K562 (cell line): ENCODE measurements around the gene HMX2. TPM values are rescaled to one million over a fixed set of nuclear protein-coding genes. Genes with fewer than 3 reads are reported as not detected.

Source experiments
- ATAC-seq: fragments of 200-7000 bp; cut with Tn5 transposase; 3 replicates; pipeline ENCODE4 v1.9.1; 2020; ENCODE audit warnings: moderate library complexity
- BruUV-seq: library from RNA; stranded (reverse); fragments of 400-500 nt; replicated peaks from 2 replicates; lab custom pipeline; 2021; lab: Mats Ljungman, UMichigan
- CTCF ChIA-PET: fragments of 300-600 bp; formaldehyde crosslinking; extraction: SDS; loops from one replicate; lab custom pipeline; 2021; ENCODE audit warnings: low intra/inter-chr PET ratio; lab: Yijun Ruan, JAX
- POLR2A ChIA-PET: fragments of 300-600, 350-650 bp; sonication (Branson Sonifier 250); formaldehyde crosslinking; extraction: SDS; loops from one replicate; lab custom pipeline; 2021; ENCODE audit warnings: antibody characterized with exemption, inconsistent platforms; lab: Yijun Ruan, JAX
- DNase-seq, 4 experiments: peaks; one replicate each; pipeline versions ENCODE4 v3.0.0 to v3.0.0-alpha.2; 2011 to 2018; ENCODE audit warnings: low spot score in 3 of 4, mixed read lengths in 3 of 4; ENCODE audit errors: extremely low read depth in 1 of 4
- FAIRE-seq: peaks from 2 replicates; lab custom pipeline; 2011; peaks lifted over from hg19 to GRCh38; lab: Jason Lieb, UNC
- H2AFZ ChIP-seq: 2 replicates; pipeline ENCODE4 v1.6.0; 2011; ENCODE audit warnings: low read depth, low read length, control low read depth, inconsistent platforms
- H3K27ac ChIP-seq: fragments of 200-600 bp; 3 replicates; pipeline ENCODE4 v1.8.0; 2011; ENCODE audit warnings: low read depth, mild to moderate bottlenecking, control low read depth, inconsistent platforms, low read length, moderate library complexity, mixed read lengths; ENCODE audit errors: extremely low read depth
- H3K27me3 ChIP-seq, 2 experiments: fragments of 300-600 bp in 1 of 2; 2 replicates in 1 of 2; 3 replicates in 1 of 2; pipeline versions ENCODE4 v1.6.0 to v1.8.0; 2011; ENCODE audit warnings: inconsistent platforms in 2 of 2, low read length in 2 of 2, mild to moderate bottlenecking in 1 of 2, mixed read lengths in 1 of 2, moderate library complexity in 1 of 2; ENCODE audit not compliant: control insufficient read depth in 2 of 2, insufficient read depth in 2 of 2
- H3K36me3 ChIP-seq: fragments of 300-600 bp; 3 replicates; pipeline ENCODE4 v1.8.0; 2011; ENCODE audit warnings: mild to moderate bottlenecking, low read length, inconsistent platforms; ENCODE audit not compliant: control insufficient read depth, insufficient read depth
- H3K4me1 ChIP-seq, 2 experiments: fragments of 200-600 bp in 1 of 2; replicated peaks in 1 of 2; 2 replicates in 1 of 2; 3 replicates in 1 of 2; pipeline versions ENCODE4 v1.5.1 to v1.8.0; 2011; ENCODE audit warnings: inconsistent platforms in 2 of 2, low read length in 2 of 2, mild to moderate bottlenecking in 1 of 2, mixed read lengths in 1 of 2, moderate library complexity in 1 of 2; ENCODE audit not compliant: control insufficient read depth in 2 of 2, insufficient read depth in 2 of 2
- H3K4me2 ChIP-seq: 2 replicates; pipeline ENCODE4 v1.6.1; 2011; ENCODE audit warnings: low read length, control low read depth, inconsistent platforms, mixed read lengths; ENCODE audit not compliant: insufficient read depth
- H3K4me3 ChIP-seq: fragments of 200-600 bp; sonication (generic), shearing (Covaris generic); 2 replicates; pipeline ENCODE4 v1.5.1; 2016; ENCODE audit warnings: control low read depth, inconsistent platforms
- H3K79me2 ChIP-seq: fragments of 200-600 bp; 3 replicates; pipeline ENCODE4 v1.8.0; 2011; ENCODE audit warnings: low read length, inconsistent platforms; ENCODE audit not compliant: control insufficient read depth, insufficient read depth
- H3K9ac ChIP-seq, 2 experiments: 2 replicates each; pipeline versions ENCODE4 v1.6.0 to v1.6.1; 2011; ENCODE audit warnings: low read depth in 2 of 2, low read length in 2 of 2, control low read depth in 1 of 2, inconsistent platforms in 1 of 2, mild to moderate bottlenecking in 1 of 2, mixed read lengths in 1 of 2; ENCODE audit not compliant: insufficient read depth in 1 of 2
- H3K9me1 ChIP-seq: one replicate; pipeline ENCODE4 v1.6.0; 2011; ENCODE audit warnings: inconsistent platforms, mild to moderate bottlenecking, low read length, moderate library complexity; ENCODE audit not compliant: control insufficient read depth, insufficient read depth
- H3K9me3 ChIP-seq: replicated peaks from 2 replicates; pipeline ENCODE4 v1.5.1; 2011; ENCODE audit warnings: low read depth, low read length, inconsistent platforms; ENCODE audit not compliant: control insufficient read depth, insufficient read depth
- H4K20me1 ChIP-seq: replicated peaks from 2 replicates; pipeline ENCODE4 v1.6.1; 2011; ENCODE audit warnings: low read length, inconsistent platforms, mixed read lengths; ENCODE audit not compliant: control insufficient read depth, insufficient read depth
- EWSR1 ChIP-seq: fragments of 450-650 bp; IDR thresholded peaks from 2 replicates; pipeline ENCODE4 v1.6.1; 2018; ENCODE audit warnings: borderline replicate concordance, mild to moderate bottlenecking, low read depth, moderate library complexity; ENCODE audit not compliant: partially characterized antibody
- FIP1L1 ChIP-seq: fragments of 200-400 bp; formaldehyde crosslinking; IDR thresholded peaks from 2 replicates; pipeline ENCODE4 v1.6.1; 2018; ENCODE audit warnings: mild to moderate bottlenecking, low read depth, low read length; ENCODE audit not compliant: poor library complexity, severe bottlenecking
- MEF2A ChIP-seq: IDR thresholded peaks from 2 replicates; pipeline ENCODE4 v1.6.1; 2011; ENCODE audit warnings: low read depth, mild to moderate bottlenecking, low read length, moderate library complexity; ENCODE audit not compliant: control insufficient read depth
- PHF21A ChIP-seq: fragments of 450-650 bp; IDR thresholded peaks from 2 replicates; pipeline ENCODE4 v1.6.1; 2017; ENCODE audit warnings: low read depth, borderline replicate concordance
- POLR2AphosphoS2 ChIP-seq: IDR thresholded peaks from 2 replicates; pipeline ENCODE4 v1.6.1; 2012; ENCODE audit warnings: low read length, improper control_type of control experiment
- POLR3G ChIP-seq: IDR thresholded peaks from 2 replicates; pipeline ENCODE4 v1.6.1; 2011; ENCODE audit not compliant: insufficient read length, insufficient replicate concordance; ENCODE audit errors: extremely low read depth
- PRMT5 ChIP-seq: sonication (generic); formaldehyde crosslinking; IDR thresholded peaks from 2 replicates; pipeline ENCODE4 v1.5.0; 2020; ENCODE audit warnings: missing genetic modification reagents
- RBM22 ChIP-seq: fragments of 200-400 bp; formaldehyde crosslinking; IDR thresholded peaks from 2 replicates; pipeline ENCODE4 v1.6.1; 2018; ENCODE audit warnings: low read length, low read depth; ENCODE audit not compliant: poor library complexity, severe bottlenecking
- RREB1 ChIP-seq: fragments of 250-450 bp; sonication (Bioruptor Pico); IDR thresholded peaks from 2 replicates; pipeline ENCODE4 v1.4.0; 2020
- SRF ChIP-seq, 2 experiments: fragments of 250-450, 450-650 bp in 1 of 2; sonication (Bioruptor Pico) in 1 of 2; sonication (generic) in 1 of 2; formaldehyde crosslinking; IDR thresholded peaks; 2 replicates each; pipeline versions ENCODE4 v1.5.0 to v1.5.1; 2020 to 2022; ENCODE audit warnings: mild to moderate bottlenecking in 1 of 2, missing genetic modification reagents in 1 of 2
- TAF1 ChIP-seq: IDR thresholded peaks from 2 replicates; pipeline ENCODE4 v1.6.1; 2011; ENCODE audit warnings: mild to moderate bottlenecking, low read length, moderate library complexity; ENCODE audit not compliant: insufficient read depth, control insufficient read depth, severe bottlenecking; ENCODE audit errors: extremely low read depth
- TCFL5 ChIP-seq: fragments of 250-450 bp; sonication (Bioruptor Pico); conservative IDR thresholded peaks from 2 replicates; pipeline ENCODE4 v1.6.1; 2021; ENCODE audit warnings: mild to moderate bottlenecking, moderate library complexity, matching md5 sums
- ZBTB7A ChIP-seq: IDR thresholded peaks from 2 replicates; pipeline ENCODE4 v1.6.1; 2011; ENCODE audit warnings: low read depth, mild to moderate bottlenecking, low read length, moderate library complexity, borderline replicate concordance; ENCODE audit not compliant: control insufficient read depth
- ZNF282 ChIP-seq: sonication (generic); formaldehyde crosslinking; IDR thresholded peaks from 2 replicates; pipeline ENCODE4 v1.8.1; 2023; ENCODE audit warnings: missing genetic modification reagents
- ZNF766 ChIP-seq: fragments of 200-800 bp; sonication (Bioruptor generic); conservative IDR thresholded peaks from 2 replicates; pipeline ENCODE4 v1.6.1; 2016; ENCODE audit warnings: missing genetic modification characterization, missing compliant biosample characterization
- WGBS: fragments of 100-300 bp; shearing (Covaris generic); methylation state at CpG from one replicate; pipeline ENCODE4 v1.1.6; 2016; ENCODE audit warnings: low coverage, mixed read lengths; ENCODE audit not compliant: insufficient coverage; ENCODE audit errors: missing lambda C conversion rate; 5-methylcytosine and 5-hydroxymethylcytosine counted together
- in situ Hi-C: fragments of 300-500 bp; cut with MboI; formaldehyde crosslinking; loops from 4 replicates; pipeline ENCODE4 v1.15.0; 2018; ENCODE audit warnings: inconsistent platforms, mixed read lengths
- intact Hi-C: fragments of 100-400 bp; cut with micrococcal nuclease; formaldehyde crosslinking; loops from 2 replicates; pipeline ENCODE4 v1.14.2; 2022
- polyA plus RNA-seq, 8 experiments: library from polyadenylated mRNA; depleted of rRNA in 4 of 8; stranded (reverse) in 5 of 8; unstranded in 3 of 8; fragments of >200 nt; fragmentation: Nextera tagmentation in 2 of 8; fragmentation: Illumina TruSeq in 1 of 8; extraction: Ambion mirVana in 2 of 8; extraction: Trizol in 1 of 8; gene quantifications; 2 replicates each; pipeline versions ENCODE4 v1.2.1 to v1.2.3, GENCODE V29; 2011 to 2014; ENCODE audit warnings: inconsistent platforms in 1 of 8, missing spikeins in 1 of 8
- total RNA-seq, 7 experiments: library from RNA; depleted of rRNA in 6 of 7; stranded (reverse); fragments of >200 nt in 6 of 7; fragmentation: Illumina TruSeq in 2 of 7; extraction: Trizol in 2 of 7; gene quantifications; 2 replicates each; pipeline versions ENCODE4 v1.2.1 to v1.2.3, GENCODE V29; 2011 to 2021; ENCODE audit warnings: low replicate concordance in 1 of 7

Gene HMX2
- total and polyA plus RNA-seq, 9 of the 15 experiments (the other 6 are each of a cell fraction or from before 2014, with no cell fraction given) = 0.07 to 0.58 (median 0.09) TPM; not detected in 2

GRCh38 chr10:123149568-123150270, 1.8 kb downstream of the HMX2 start:
- WGBS = 80% methylated on average over 1 of the region's 76 CpGs
- no TSS peak for BruUV-seq
- no peak overlapping the region for H3K4me3 ChIP-seq
- DNase-seq = no peak
- FAIRE-seq = no peak
- POLR2A ChIA-PET = interaction anchor here (1.9 kb wide), 1 partner anchor 10 kb away, joined by 6 read pairs; no protein-coding TSS in a partner anchor
- H3K4me1 ChIP-seq = peaks cover 9 to 23% of the 10 kb centered on the region in 2 experiments; a peak in 4 of 5 replicates
- no peaks in the 10 kb centered on the region for H4K20me1 ChIP-seq
- H3K27me3 ChIP-seq = no peaks in the 10 kb centered on the region
- no peak overlapping the region for H3K4me2 ChIP-seq
- no peak overlapping the region for H3K9ac ChIP-seq
- H3K9me3 ChIP-seq = no peaks in the 10 kb centered on the region
- peaks cover under 1% of the 10 kb centered on the region; the same call in 1 of the 3 replicates for H3K36me3 ChIP-seq
- ATAC-seq = no peak
- no peak overlapping the region for H3K27ac ChIP-seq
- CTCF ChIA-PET = no interaction called here
- no peaks in the 10 kb centered on the region for H3K9me1 ChIP-seq
- peaks cover 6% of the 10 kb centered on the region for H3K79me2 ChIP-seq
- in situ Hi-C loops = no loop called here
- intact Hi-C loops = no loop called here
- no peak overlapping the region for H2AFZ ChIP-seq
- TF ChIP-seq POLR3G (no peak), ZNF766 (no peak), TCFL5 (CRISPR knock-in tag) (no peak), FIP1L1 (no peak), RREB1 (no peak), TAF1 (no peak), PHF21A (no peak), ZNF282 (CRISPR knock-in tag) (no peak), MEF2A (no peak), POLR2AphosphoS2 (no peak), EWSR1 (no peak), SRF (CRISPR knock-in tag; IDR thresholded peaks at IDR 0.05) (no peak), PRMT5 (CRISPR knock-in tag) (no peak), RBM22 (no peak), ZBTB7A (no peak)
